Left ventricle myocardium inferior (tissue), 1 donor: ENCODE results near the gene LVRN. TPM values are rescaled to one million over a fixed set of nuclear protein-coding genes. Genes with fewer than 3 reads are reported as not detected.
A peak's percentile ranks its signal among the peaks of the same experiment; 100 is the strongest.

Experiments used
- DNase-seq: peaks from one replicate; pipeline ENCODE4 v3.0.0-alpha.2; 2020
- H3K27ac ChIP-seq: fragments of 200-600 bp; replicated peaks from 2 replicates; pipeline ENCODE4 v1.8.0; 2021
- H3K27me3 ChIP-seq: fragments of 200-600 bp; 2 replicates; pipeline ENCODE4 v1.8.0; 2021; ENCODE audit warnings: low read depth
- H3K36me3 ChIP-seq: fragments of 200-600 bp; 2 replicates; pipeline ENCODE4 v1.8.0; 2021
- H3K4me1 ChIP-seq: fragments of 200-600 bp; 2 replicates; pipeline ENCODE4 v1.8.0; 2021
- H3K4me3 ChIP-seq: fragments of 200-600 bp; 2 replicates; pipeline ENCODE4 v1.8.0; 2021; ENCODE audit warnings: mild to moderate bottlenecking, moderate library complexity
- H3K9me3 ChIP-seq: fragments of 200-600 bp; replicated peaks from 2 replicates; pipeline ENCODE4 v1.8.0; 2021
- CTCF ChIP-seq: fragments of 200-600 bp; IDR thresholded peaks from 2 replicates; pipeline ENCODE4 v1.8.0; 2021; ENCODE audit warnings: antibody characterized with exemption, mild to moderate bottlenecking, borderline replicate concordance
- intact Hi-C: fragments of 100-400 bp; cut with micrococcal nuclease; formaldehyde crosslinking; loops from one replicate; pipeline ENCODE4 v1.11.0; 2022
- total RNA-seq: library from RNA; stranded (reverse); fragmentation: NEBNext Ultra II Directional; extraction: Animal tissue kit (Norgen Biotek cat#: 25700); gene quantifications from one replicate; pipeline ENCODE4 v1.2.1, GENCODE V29; 2021
- donor health status: DM: no; HTN: yes; CAD: no; lungs with severe emphysema.

The LVRN gene
- total RNA-seq, 1 donor from 2014 or later, result 0.14 TPM

GRCh38 chr5:116062352-116062751, 100.1 kb downstream of the LVRN start:
- intact Hi-C loops, result no loop called here
- no peak overlapping the region for H3K27ac ChIP-seq
- TF ChIP-seq CTCF, result no peak
- H3K4me3 ChIP-seq, result no peak overlapping the region
- peaks cover 49% of the 10 kb centered on the region for H3K27me3 ChIP-seq
- DNase-seq, result no peak
- H3K36me3 ChIP-seq, result no peaks in the 10 kb centered on the region
- no peaks in the 10 kb centered on the region for H3K9me3 ChIP-seq
- no peaks in the 10 kb centered on the region for H3K4me1 ChIP-seq

GRCh38 chr5:116063950-116064349, 101.7 kb downstream of the LVRN start:
- no peaks in the 10 kb centered on the region for H3K36me3 ChIP-seq
- H3K27ac ChIP-seq, result no peak overlapping the region
- H3K4me3 ChIP-seq, result no peak overlapping the region
- intact Hi-C loops, result no loop called here
- DNase-seq, result no peak
- no peak for TF ChIP-seq CTCF
- no peaks in the 10 kb centered on the region for H3K4me1 ChIP-seq
- no peaks in the 10 kb centered on the region for H3K9me3 ChIP-seq
- peaks cover 41% of the 10 kb centered on the region for H3K27me3 ChIP-seq

GRCh38 chr5:116068028-116068632, 105.9 kb downstream of the LVRN start:
- intact Hi-C loops, result no loop called here
- H3K36me3 ChIP-seq, result no peaks in the 10 kb centered on the region

GRCh38 chr5:116071211-116071610, 108.9 kb downstream of the LVRN start:
- Histone ChIP-seq H3K27me3 (peaks cover 9% of the 10 kb centered on the region), H3K4me3 (no peak overlapping the region), H3K9me3 (no peaks in the 10 kb centered on the region), H3K36me3 (no peaks in the 10 kb centered on the region), H3K27ac (no peak overlapping the region), H3K4me1 (no peaks in the 10 kb centered on the region)
- DNase-seq, result no peak
- intact Hi-C loops, result no loop called here
- TF ChIP-seq CTCF, result no peak

More at GRCh38 chr5:116068028-116068632, 105.9 kb downstream of the LVRN start:
- Histone ChIP-seq H3K27ac (no peak overlapping the region), H3K27me3 (peaks cover 21% of the 10 kb centered on the region), H3K4me1 (no peaks in the 10 kb centered on the region), H3K4me3 (no peak overlapping the region), H3K9me3 (no peaks in the 10 kb centered on the region)
- TF ChIP-seq CTCF, result peak; percentile 91
- no peak for DNase-seq

- Histone ChIP-seq H3K36me3 (peaks cover 2% of the 10 kb centered on the region), H3K27me3 (no peaks in the 10 kb centered on the region), H3K9me3 (no peaks in the 10 kb centered on the region), H3K27ac (no peak overlapping the region), H3K4me3 (no peak overlapping the region), H3K4me1 (no peaks in the 10 kb centered on the region)
- intact Hi-C loops, result no loop called here
- DNase-seq, result no peak
- TF ChIP-seq CTCF, result no peak
These were observed 113.0 kb downstream of the LVRN start for GRCh38 chr5:116075191-116075831.
